DOHH2 (cell line): ENCODE measurements around the gene STEAP1B.

ENCODE experiments used
- CTCF ChIP-seq: fragments of 200-600 bp; sonication (generic); IDR thresholded peaks from one replicate; pipeline ENCODE4 v1.5.1; 2014; ENCODE audit warnings: antibody characterized with exemption, mild to moderate bottlenecking, low read depth, low read length; ENCODE audit not compliant: poor library complexity, severe bottlenecking
- EZH2phosphoT487 ChIP-seq: fragments of 200-600 bp; sonication (generic); IDR thresholded peaks from 2 replicates; pipeline ENCODE4 v1.6.1; 2017; ENCODE audit warnings: borderline replicate concordance, mild to moderate bottlenecking, antibody characterized with exemption, low read length, moderate library complexity, mixed read lengths

GRCh38 chr7:22400936-22401553 lies 98.9 kb downstream of the STEAP1B start:
- no peak for TF ChIP-seq CTCF
- no peak for TF ChIP-seq EZH2phosphoT487
